ENCODE results near the gene HELLS. TPM values are rescaled to one million over a fixed set of nuclear protein-coding genes. Genes with fewer than 3 reads are reported as not detected.

Gene HELLS
- total and polyA plus RNA-seq, 2 donors from 2014 or later = 1.6 to 13.5 TPM

DNA sequence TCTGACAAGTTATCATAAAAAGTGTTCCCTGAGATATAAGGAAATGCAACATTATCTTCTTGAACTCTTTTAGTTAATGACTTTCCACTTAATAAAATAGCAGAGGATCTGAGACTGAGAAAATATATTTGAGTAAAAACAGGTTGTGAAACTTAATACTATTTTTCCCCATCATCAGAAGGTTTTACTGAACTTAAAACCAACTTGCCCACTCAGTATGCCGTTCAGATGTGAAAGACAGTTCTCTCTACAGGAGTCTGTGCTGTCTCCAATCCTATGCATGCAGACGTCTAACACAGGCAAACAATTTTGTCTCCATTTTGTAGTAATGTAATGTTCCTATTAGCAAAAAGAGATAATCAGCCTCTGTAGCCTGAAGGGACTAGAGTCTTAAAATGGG lies 99.7 kb downstream of the HELLS start:
- FAIRE-seq = no peak
- no peak for TF ChIP-seq CTCF (IDR thresholded peaks at IDR 0.05; ENCODE audit: borderline replicate concordance, extremely low read depth, insufficient read depth)
- H3K4me1 ChIP-seq (ENCODE audit: control insufficient read depth in 2 of 3, insufficient read depth in 2 of 3, low read depth in 1 of 3, low read length in 3 of 3) = no peaks in the 10 kb centered on the region
- no peaks in the 10 kb centered on the region for H3K9me3 ChIP-seq (ENCODE audit: control insufficient read depth in 2 of 3, insufficient read depth in 1 of 3, low read length in 3 of 3)
- H3K4me3 ChIP-seq (ENCODE audit: low read length in 3 of 3) = no peak overlapping the region
- H3K27ac ChIP-seq (ENCODE audit: low read depth in 2 of 2, low read length in 2 of 2) = no peak overlapping the region
- intact Hi-C loops (cut with DNase I) = no loop called here
- no peak overlapping the region for H3K9ac ChIP-seq (ENCODE audit: low read length in 3 of 3)
- DNase-seq = peak in 2 of 5 donors; percentile 25 to 26
- no peaks in the 10 kb centered on the region for H3K36me3 ChIP-seq (ENCODE audit: control insufficient read depth in 2 of 3, insufficient read depth in 3 of 3, low read length in 3 of 3)
- no peaks in the 10 kb centered on the region for H3K27me3 ChIP-seq (ENCODE audit: control insufficient read depth, insufficient read depth, low read length)

Other genes with a start within 250 kb of the HELLS start
- gene NOC3L, start 182.8 kb upstream of the HELLS start, total RNA-seq = 17.7 TPM
- gene NOC3L, start 182.8 kb upstream of the HELLS start, polyA plus RNA-seq (ENCODE audit: insufficient read depth, low read depth, low replicate concordance) = 6.0 TPM
- gene TBC1D12, start 143.2 kb upstream of the HELLS start, total RNA-seq = 13.1 TPM
- 4.4 TPM for gene TBC1D12, start 143.2 kb upstream of the HELLS start, polyA plus RNA-seq (ENCODE audit: insufficient read depth, low read depth, low replicate concordance)
- 2.2 TPM for gene CYP2C18, start 137.9 kb downstream of the HELLS start, total RNA-seq
- 0.22 TPM for gene CYP2C18, start 137.9 kb downstream of the HELLS start, polyA plus RNA-seq (ENCODE audit: insufficient read depth, low read depth, low replicate concordance)
- 0.28 TPM for gene CYP2C19, start 216.9 kb downstream of the HELLS start, total RNA-seq
- not detected for gene CYP2C19, start 216.9 kb downstream of the HELLS start, polyA plus RNA-seq (ENCODE audit: insufficient read depth, low read depth, low replicate concordance)